HepG2 (cell line): Measurements from ENCODE around the gene SOCS7. TPM values are rescaled to one million over a fixed set of nuclear protein-coding genes. Genes with fewer than 3 reads are reported as not detected.

Source experiments
- ATF2 ChIP-seq: sonication (generic); formaldehyde crosslinking; IDR thresholded peaks from 2 replicates; pipeline ENCODE4 v1.4.0; 2020; ENCODE audit warnings: missing genetic modification reagents
- HNRNPL ChIP-seq: fragments of 200-400 bp; formaldehyde crosslinking; IDR thresholded peaks from 2 replicates; pipeline ENCODE4 v1.6.1; 2017; ENCODE audit warnings: mild to moderate bottlenecking, low read depth, low read length
- KLF15 ChIP-seq: sonication (generic); formaldehyde crosslinking; IDR thresholded peaks from 2 replicates; pipeline ENCODE4 v1.8.1; 2023; ENCODE audit warnings: borderline replicate concordance, mild to moderate bottlenecking, inconsistent platforms, missing genetic modification reagents, mixed read lengths
- MED8 ChIP-seq: sonication (generic); formaldehyde crosslinking; IDR thresholded peaks from 2 replicates; pipeline ENCODE4 v1.8.1; 2023; ENCODE audit warnings: mild to moderate bottlenecking, missing genetic modification reagents; ENCODE audit not compliant: insufficient replicate concordance
- NKX3-1 ChIP-seq: sonication (generic); formaldehyde crosslinking; IDR thresholded peaks from 2 replicates; pipeline ENCODE4 v1.5.0; 2020; ENCODE audit warnings: missing genetic modification reagents
- PAF1 ChIP-seq: IDR thresholded peaks from 2 replicates; pipeline ENCODE4 v1.6.1; 2016; ENCODE audit warnings: missing genetic modification reagents, missing compliant biosample characterization
- PHB2 ChIP-seq: fragments of 450-650 bp; IDR thresholded peaks from 2 replicates; pipeline ENCODE4 v1.6.1; 2018; ENCODE audit not compliant: partially characterized antibody
- PPARG ChIP-seq: conservative IDR thresholded peaks from 2 replicates; pipeline ENCODE4 v1.6.1; 2016; ENCODE audit warnings: missing biosample characterization, missing genetic modification reagents
- RARG ChIP-seq: sonication (generic); formaldehyde crosslinking; IDR thresholded peaks from 2 replicates; pipeline ENCODE4 v1.4.0; 2020; ENCODE audit warnings: low read depth, mild to moderate bottlenecking, missing genetic modification reagents
- RCOR2 ChIP-seq: IDR thresholded peaks from 2 replicates; pipeline ENCODE4 v1.6.1; 2016; ENCODE audit warnings: missing biosample characterization, missing genetic modification reagents
- RFXAP ChIP-seq: sonication (generic); formaldehyde crosslinking; IDR thresholded peaks from 2 replicates; pipeline ENCODE4 v1.4.0; 2020; ENCODE audit warnings: missing genetic modification reagents, borderline replicate concordance
- SP5 ChIP-seq: IDR thresholded peaks from 2 replicates; pipeline ENCODE4 v1.6.1; 2016; ENCODE audit warnings: low read depth, borderline replicate concordance
- THAP11 ChIP-seq: IDR thresholded peaks from 2 replicates; pipeline ENCODE4 v1.6.1; 2016; ENCODE audit warnings: missing biosample characterization, missing genetic modification reagents
- THAP7 ChIP-seq: sonication (generic); formaldehyde crosslinking; IDR thresholded peaks from 2 replicates; pipeline ENCODE4 v1.8.1; 2023; ENCODE audit warnings: mild to moderate bottlenecking, missing genetic modification reagents
- USF2 ChIP-seq, 2 experiments: sonication (generic) in 1 of 2; formaldehyde crosslinking in 1 of 2; IDR thresholded peaks; 2 replicates each; pipeline versions ENCODE4 v1.5.1 to v1.6.1; 2011 to 2020; ENCODE audit warnings: borderline replicate concordance in 1 of 2, low read depth in 1 of 2, low read length in 1 of 2, mild to moderate bottlenecking in 1 of 2, missing genetic modification reagents in 1 of 2, moderate library complexity in 1 of 2
- ZBTB26 ChIP-seq: IDR thresholded peaks from 2 replicates; pipeline ENCODE4 v1.6.1; 2016; ENCODE audit warnings: missing compliant biosample characterization, missing genetic modification reagents, borderline replicate concordance
- ZBTB44 ChIP-seq: sonication (generic); formaldehyde crosslinking; IDR thresholded peaks from 2 replicates; pipeline ENCODE4 v1.4.0; 2020; ENCODE audit warnings: missing genetic modification reagents
- ZFP36L2 ChIP-seq: sonication (generic); formaldehyde crosslinking; IDR thresholded peaks from 2 replicates; pipeline ENCODE4 v1.4.0; 2020; ENCODE audit warnings: missing genetic modification reagents
- ZFP91 ChIP-seq: sonication (generic); formaldehyde crosslinking; IDR thresholded peaks from 2 replicates; pipeline ENCODE4 v1.9.0; 2022; ENCODE audit warnings: missing genetic modification reagents, mild to moderate bottlenecking, borderline replicate concordance
- ZNF143 ChIP-seq: sonication (generic); formaldehyde crosslinking; IDR thresholded peaks from 2 replicates; pipeline ENCODE4 v1.4.0; 2020; ENCODE audit warnings: missing genetic modification reagents
- ZNF672 ChIP-seq: sonication (generic); formaldehyde crosslinking; IDR thresholded peaks from 2 replicates; pipeline ENCODE4 v1.8.1; 2022; ENCODE audit warnings: missing genetic modification reagents
- polyA plus RNA-seq, 8 experiments: library from polyadenylated mRNA; depleted of rRNA in 3 of 8; stranded (reverse) in 7 of 8; unstranded in 1 of 8; fragments of >200 nt; fragmentation: Illumina TruSeq in 4 of 8; extraction: Trizol in 4 of 8; gene quantifications; 2 replicates each; pipeline versions ENCODE4 v1.2.1 to v1.2.3, GENCODE V29; 2011 to 2016; ENCODE audit warnings: low read depth in 4 of 8, missing spikeins in 1 of 8, mixed read lengths in 1 of 8; ENCODE audit not compliant: insufficient read depth in 1 of 8
- total RNA-seq, 5 experiments: library from RNA; depleted of rRNA; stranded (reverse); fragments of >200 nt; fragmentation: Illumina TruSeq; extraction: Trizol; gene quantifications; 2 replicates each; pipeline ENCODE4 v1.2.3, GENCODE V29; 2016; ENCODE audit warnings: low read depth in 1 of 5

Gene SOCS7
- total and polyA plus RNA-seq, 2 of the 13 experiments (the other 11 are each of a cell fraction or from before 2014, with no cell fraction given) = 19.2 to 24.2 TPM

GRCh38 chr17:38349097-38349730 lies 2.4 kb upstream of the SOCS7 start (continued):
- 0 out of 2 replicates have a peak, but pooled peaks have one; percentile 31 for TF ChIP-seq ZBTB26 (CRISPR knock-in tag)
- no peak for TF ChIP-seq KLF15 (CRISPR knock-in tag)
- no peak for TF ChIP-seq NKX3-1 (CRISPR knock-in tag)
- TF ChIP-seq PPARG = 0 out of 2 replicates have a peak, but pooled peaks have one; percentile 29
- no peak for TF ChIP-seq ZNF672 (CRISPR knock-in tag)
- no peak for TF ChIP-seq MED8 (CRISPR knock-in tag)
- no peak for TF ChIP-seq USF2 (IDR thresholded peaks at IDR 0.05; ENCODE audit: low read depth, low read length)
- TF ChIP-seq USF2 (CRISPR knock-in tag; IDR thresholded peaks at IDR 0.05; ENCODE audit: borderline replicate concordance) = no peak
- TF ChIP-seq THAP11 = peak; percentile 40
- no peak for TF ChIP-seq PAF1
- peak; percentile 39; the same call in 1 of the 2 replicates for TF ChIP-seq ZNF143 (CRISPR knock-in tag)
- peak; percentile 69; the same call in 1 of the 2 replicates for TF ChIP-seq ATF2 (CRISPR knock-in tag)
- no peak for TF ChIP-seq HNRNPL
- no peak for TF ChIP-seq RCOR2 (CRISPR knock-in tag)
- no peak for TF ChIP-seq PHB2
- TF ChIP-seq RFXAP = no peak
- TF ChIP-seq THAP7 (CRISPR knock-in tag) = no peak
- TF ChIP-seq RARG = no peak
- 0 out of 2 replicates have a peak, but pooled peaks have one; percentile 53 for TF ChIP-seq ZBTB44
- TF ChIP-seq ZFP36L2 (CRISPR knock-in tag) = no peak
- TF ChIP-seq ZFP91 (CRISPR knock-in tag) = peak; percentile 31; the same call in 1 of the 2 replicates
- TF ChIP-seq SP5 (CRISPR knock-in tag) = no peak
